GDM1 (cell line): Measurements from ENCODE around the gene POTEM.
"Not testable (repeated sequence)": the region's sequence is repeated elsewhere in the genome, so short reads cannot be mapped to it uniquely, and the experiment has no call there.

ENCODE experiments used
- DNase-seq: peaks from one replicate; lab custom pipeline; 2025; lab: John Stamatoyannopoulos, UW

POTEM gene

GRCh38 chr14:19038060-19038664 is 70.9 kb downstream of the POTEM start:
- DNase-seq = not testable (repeated sequence)

GRCh38 chr14:19038785-19039184 is 71.6 kb downstream of the POTEM start:
- DNase-seq = not testable (repeated sequence)

GRCh38 chr14:19043384-19043783 is 76.2 kb downstream of the POTEM start:
- DNase-seq = not testable (repeated sequence)
